Natural killer cell (primary cell): ENCODE data around the gene MPDU1. TPM values are rescaled to one million over a fixed set of nuclear protein-coding genes. Genes with fewer than 3 reads are reported as not detected.
A peak's percentile ranks its signal among the peaks of the same experiment; 100 is the strongest.

Source experiments
- ATAC-seq, 3 donors: fragments of 150-1000 bp in 2 of 3; fragments of 200-7000 bp in 1 of 3; cut with Tn5 transposase; 1 replicate in 1 of 3; 2 replicates in 2 of 3; pipeline ENCODE4 v1.10.0; 2021; ENCODE audit warnings: mild to moderate bottlenecking in 2 of 3, moderate library complexity in 2 of 3
- DNase-seq, 2 donors: peaks; one replicate each; pipeline versions ENCODE4 v3.0.0 to v3.0.0-alpha.2; 2013 to 2021; ENCODE audit warnings: mixed read lengths in 1 of 2
- H3K27ac ChIP-seq: one replicate; pipeline ENCODE4 v1.5.1; 2013; ENCODE audit warnings: mild to moderate bottlenecking, low read length
- H3K27me3 ChIP-seq: one replicate; pipeline ENCODE4 v1.6.1; 2013; ENCODE audit warnings: low read length; ENCODE audit not compliant: control insufficient read depth, insufficient read depth
- H3K36me3 ChIP-seq: one replicate; pipeline ENCODE4 v1.6.1; 2013; ENCODE audit warnings: low read length; ENCODE audit not compliant: control insufficient read depth, insufficient read depth
- H3K4me1 ChIP-seq: one replicate; pipeline ENCODE4 v1.6.1; 2013; ENCODE audit warnings: low read length; ENCODE audit not compliant: control insufficient read depth, insufficient read depth
- H3K4me3 ChIP-seq: one replicate; pipeline ENCODE4 v1.5.1; 2013; ENCODE audit warnings: low read length
- H3K9me3 ChIP-seq: one replicate; pipeline ENCODE4 v1.6.1; 2013; ENCODE audit warnings: low read length; ENCODE audit not compliant: control insufficient read depth, insufficient read depth
- H3K27ac Mint-ChIP-seq, 2 donors: one replicate each; pipeline ENCODE4 v1.8.0; 2022; ENCODE audit warnings: mild to moderate bottlenecking in 2 of 2, mixed read lengths in 2 of 2, moderate library complexity in 1 of 2
- H3K27me3 Mint-ChIP-seq, 2 donors: one replicate each; pipeline ENCODE4 v1.8.0; 2022; ENCODE audit warnings: low read depth in 2 of 2, mixed read lengths in 2 of 2
- H3K36me3 Mint-ChIP-seq: one replicate; pipeline ENCODE4 v1.8.0; 2022; ENCODE audit warnings: mixed read lengths
- H3K4me1 Mint-ChIP-seq, 2 donors: one replicate each; pipeline ENCODE4 v1.8.0; 2022; ENCODE audit warnings: mixed read lengths in 2 of 2
- H3K4me3 Mint-ChIP-seq: one replicate; pipeline ENCODE4 v1.8.0; 2022; ENCODE audit warnings: mild to moderate bottlenecking, moderate library complexity, mixed read lengths
- H3K9me3 Mint-ChIP-seq, 2 donors: one replicate each; pipeline ENCODE4 v1.8.0; 2022; ENCODE audit warnings: mixed read lengths in 2 of 2
- CTCF ChIP-seq: fragments of 200-600 bp; IDR thresholded peaks from one replicate; pipeline ENCODE4 v1.8.0; 2022; ENCODE audit warnings: antibody characterized with exemption
- WGBS: methylation state at CpG from one replicate; pipeline ENCODE4 v1.1.7; 2013; ENCODE audit warnings: missing lambda C conversion rate; ENCODE audit not compliant: insufficient coverage; 5-methylcytosine and 5-hydroxymethylcytosine counted together
- intact Hi-C: fragments of 100-400 bp; cut with micrococcal nuclease; formaldehyde crosslinking; loops from one replicate; pipeline ENCODE4 v1.14.2; 2022
- total RNA-seq, 4 donors: library from RNA; stranded (reverse); fragments of 120-200 nt in 1 of 4; gene quantifications; one replicate each; pipeline versions ENCODE4 v1.2.3 to v1.2.4, GENCODE V29; 2013 to 2022

The MPDU1 gene
- total RNA-seq, 3 donors from 2014 or later (not counting 1 experiment from before 2014, with no cell fraction given) = 26.3 to 29.2 (median 27.1) TPM

- Mint-ChIP-seq H3K36me3 (no peaks in the 10 kb centered on the region), H3K4me3 (no peak overlapping the region), H3K27me3 (no peaks in the 10 kb centered on the region), H3K4me1 (peaks cover 30 to 46% of the 10 kb centered on the region in 2 donors), H3K27ac (peak overlapping the region in 1 of 2 donors; percentile 99), H3K9me3 (no peaks in the 10 kb centered on the region)
- TF ChIP-seq CTCF = no peak
- peaks cover 7% of the 10 kb centered on the region for H3K36me3 ChIP-seq
- intact Hi-C loops = loop anchor here (2.0 to 5.0 kb wide), 4 partner anchors 37 to 307 kb away; partner anchors contain the start of genes CTDNEP1, ELP5, POLR2A and TMEM102
- no peak for ATAC-seq
- H3K9me3 ChIP-seq = no peaks in the 10 kb centered on the region
- H3K4me3 ChIP-seq = peak overlapping the region; percentile 33
- H3K27ac ChIP-seq = peak overlapping the region; percentile 38
- DNase-seq = no peak
- H3K4me1 ChIP-seq = peaks cover 56% of the 10 kb centered on the region
- WGBS = 66% methylated on average over 18 of the region's 18 CpGs
- H3K27me3 ChIP-seq = no peaks in the 10 kb centered on the region
Observed at GRCh38 chr17:7559320-7560171, 24.1 kb upstream of the MPDU1 start.

- DNase-seq (peak in 1 of 2 donors; percentile 74), ATAC-seq (peak; percentile 20 to 48 (median 22))
- Mint-ChIP-seq H3K27me3 (no peaks in the 10 kb centered on the region), H3K4me3 (peak overlapping the region; percentile 98), H3K36me3 (no peaks in the 10 kb centered on the region), H3K4me1 (peaks cover 25 to 38% of the 10 kb centered on the region in 2 donors), H3K27ac (peak overlapping the region; percentile 97 to 99), H3K9me3 (no peaks in the 10 kb centered on the region)
- H3K4me3 ChIP-seq = no peak overlapping the region
- WGBS = 44% methylated on average over 18 of the region's 22 CpGs
- intact Hi-C loops = loop anchor here (1.0 to 5.0 kb wide), 8 partner anchors 12 to 308 kb away; partner anchors contain the start of genes CTDNEP1, ELP5, POLR2A and TMEM102
- H3K27ac ChIP-seq = peak overlapping the region; percentile 93
- H3K4me1 ChIP-seq = peaks cover 54% of the 10 kb centered on the region
- no peaks in the 10 kb centered on the region for H3K9me3 ChIP-seq
- peaks cover 16% of the 10 kb centered on the region for H3K36me3 ChIP-seq
- no peaks in the 10 kb centered on the region for H3K27me3 ChIP-seq
- TF ChIP-seq CTCF = no peak
Observed at GRCh38 chr17:7560172-7561027, 23.3 kb upstream of the MPDU1 start.

- H3K36me3 Mint-ChIP-seq = no peaks in the 10 kb centered on the region
- 2% methylated on average over 32 of the region's 32 CpGs for WGBS
- peaks cover 22 to 35% of the 10 kb centered on the region in 2 donors for H3K4me1 Mint-ChIP-seq
- no peaks in the 10 kb centered on the region for H3K9me3 Mint-ChIP-seq
- no peaks in the 10 kb centered on the region for H3K27me3 Mint-ChIP-seq
- DNase-seq = peak; percentile 80 to 89
- Histone ChIP-seq H3K27me3 (no peaks in the 10 kb centered on the region), H3K27ac (peak overlapping the region; percentile 93), H3K4me3 (peak overlapping the region; percentile 67), H3K36me3 (peaks cover 20% of the 10 kb centered on the region), H3K9me3 (no peaks in the 10 kb centered on the region), H3K4me1 (peaks cover 53% of the 10 kb centered on the region)
- peak; percentile 75 for TF ChIP-seq CTCF
- H3K4me3 Mint-ChIP-seq = peak overlapping the region; percentile 98
- peak overlapping the region; percentile 97 to 99 for H3K27ac Mint-ChIP-seq
- ATAC-seq = peak; percentile 69 to 86 (median 75)
- intact Hi-C loops = loop anchor here (1.0 to 5.0 kb wide), 8 partner anchors 11 to 309 kb away; partner anchors contain the start of genes CTDNEP1, ELP5, POLR2A and TMEM102
Observed at GRCh38 chr17:7561028-7561575, 22.6 kb upstream of the MPDU1 start.
